WTC11 (cell line): ENCODE data around the gene ERGIC2. TPM values are rescaled to one million over a fixed set of nuclear protein-coding genes. Genes with fewer than 3 reads are reported as not detected.

Source experiments
- ATAC-seq: fragments of 200-7000 bp; cut with Tn5 transposase; 2 replicates; pipeline ENCODE4 v1.10.0; 2021; ENCODE audit warnings: mild to moderate bottlenecking, moderate library complexity
- CTCF ChIA-PET: fragments of 300-600 bp; sonication (Branson Sonifier 250); formaldehyde crosslinking; loops from one replicate; lab custom pipeline; 2021; ENCODE audit warnings: antibody characterized with exemption; lab: Charles Lee
- POLR2A ChIA-PET: fragments of 350-600 bp; sonication (Branson Sonifier 250); formaldehyde crosslinking; loops from one replicate; lab custom pipeline; 2021; ENCODE audit warnings: antibody characterized with exemption; lab: Charles Lee
- DNase-seq: peaks from one replicate; pipeline ENCODE4 v3.0.0; 2021; ENCODE audit warnings: low spot score
- H3K27ac Mint-ChIP-seq: 2 replicates; pipeline ENCODE4 v1.8.0; 2021; ENCODE audit warnings: mixed read lengths
- H3K27me3 Mint-ChIP-seq: 2 replicates; pipeline ENCODE4 v1.8.0; 2021; ENCODE audit warnings: low read depth, mild to moderate bottlenecking, moderate library complexity, mixed read lengths
- H3K36me3 Mint-ChIP-seq: 2 replicates; pipeline ENCODE4 v1.8.0; 2021; ENCODE audit warnings: mixed read lengths
- H3K4me1 Mint-ChIP-seq: 2 replicates; pipeline ENCODE4 v1.8.0; 2022; ENCODE audit warnings: mixed read lengths
- H3K4me3 Mint-ChIP-seq: 2 replicates; pipeline ENCODE4 v1.8.0; 2021; ENCODE audit warnings: mild to moderate bottlenecking, moderate library complexity, mixed read lengths
- H3K9me3 Mint-ChIP-seq: 2 replicates; pipeline ENCODE4 v1.8.0; 2021; ENCODE audit warnings: mixed read lengths
- AFF4 ChIP-seq: sonication (generic); formaldehyde crosslinking; IDR thresholded peaks from 2 replicates; pipeline ENCODE4 v1.8.1; 2023; ENCODE audit warnings: mild to moderate bottlenecking, missing genetic modification reagents, borderline replicate concordance
- CTCF ChIP-seq: fragments of 200-600 bp; IDR thresholded peaks from 2 replicates; pipeline ENCODE4 v1.8.0; 2022; ENCODE audit warnings: antibody characterized with exemption
- E2F1 ChIP-seq: sonication (generic); formaldehyde crosslinking; IDR thresholded peaks from 2 replicates; pipeline ENCODE4 v1.8.0; 2022; ENCODE audit warnings: mild to moderate bottlenecking, missing genetic modification reagents
- FOXJ3 ChIP-seq: sonication (generic); formaldehyde crosslinking; IDR thresholded peaks from 2 replicates; pipeline ENCODE4 v1.9.0; 2021; ENCODE audit warnings: missing genetic modification reagents, mild to moderate bottlenecking, borderline replicate concordance
- GTF2I ChIP-seq: fragments of 250-450 bp; sonication (Bioruptor Pico); conservative IDR thresholded peaks from 2 replicates; pipeline ENCODE4 v1.4.0; 2021; ENCODE audit warnings: mild to moderate bottlenecking
- MYBL2 ChIP-seq: sonication (generic); formaldehyde crosslinking; IDR thresholded peaks from 2 replicates; pipeline ENCODE4 v1.8.1; 2023; ENCODE audit warnings: mild to moderate bottlenecking, moderate library complexity, missing genetic modification reagents
- NFATC4 ChIP-seq: fragments of 250-450 bp; sonication (Bioruptor Pico); IDR thresholded peaks from 2 replicates; pipeline ENCODE4 v1.9.0; 2021; ENCODE audit warnings: mild to moderate bottlenecking
- NR1H2 ChIP-seq: sonication (generic); formaldehyde crosslinking; IDR thresholded peaks from 2 replicates; pipeline ENCODE4 v1.9.0; 2021; ENCODE audit warnings: mild to moderate bottlenecking, moderate library complexity, missing genetic modification reagents
- NR3C1 ChIP-seq: sonication (generic); formaldehyde crosslinking; conservative IDR thresholded peaks from 2 replicates; pipeline ENCODE4 v1.8.1; 2023; ENCODE audit warnings: low read depth, mild to moderate bottlenecking, missing genetic modification reagents
- SMAD4 ChIP-seq: sonication (generic); formaldehyde crosslinking; IDR thresholded peaks from 2 replicates; pipeline ENCODE4 v1.8.0; 2022; ENCODE audit warnings: mild to moderate bottlenecking, missing genetic modification reagents
- SOX15 ChIP-seq: fragments of 250-450 bp; sonication (Bioruptor Pico); IDR thresholded peaks from 2 replicates; pipeline ENCODE4 v1.9.0; 2021; ENCODE audit warnings: mild to moderate bottlenecking
- ZNF121 ChIP-seq: sonication (generic); formaldehyde crosslinking; IDR thresholded peaks from 2 replicates; pipeline ENCODE4 v1.8.0; 2023; ENCODE audit warnings: missing genetic modification reagents
- ZNF423 ChIP-seq: fragments of 250-450 bp; sonication (Bioruptor Pico); IDR thresholded peaks from 2 replicates; pipeline ENCODE4 v2.1.2; 2022; ENCODE audit warnings: mild to moderate bottlenecking, moderate library complexity
- total RNA-seq: library from RNA; stranded (reverse); gene quantifications from 3 replicates; pipeline ENCODE4 v1.2.3, GENCODE V29; 2021
- TF ChIP-seq, protein P1 (sequence below): sonication (generic); formaldehyde crosslinking; IDR thresholded peaks from 2 replicates; pipeline ENCODE4 v1.8.0; 2023; ENCODE audit warnings: missing genetic modification reagents, mild to moderate bottlenecking, borderline replicate concordance
- TF ChIP-seq, protein P2 (sequence below): sonication (generic); formaldehyde crosslinking; IDR thresholded peaks from 2 replicates; pipeline ENCODE4 v1.8.1; 2022; ENCODE audit warnings: mild to moderate bottlenecking, missing genetic modification reagents, moderate library complexity, borderline replicate concordance

ERGIC2 gene
- total RNA-seq, 1 experiment from 2014 or later, result 51.4 TPM

GRCh38 chr12:29429999-29430715, 49.2 kb upstream of the ERGIC2 start (continued):
- TF ChIP-seq NR3C1 (CRISPR knock-in tag), result no peak
- TF ChIP-seq ZNF121 (CRISPR knock-in tag), result no peak
- TF ChIP-seq NFATC4 (CRISPR knock-in tag), result no peak
- no peak for TF ChIP-seq SMAD4 (CRISPR knock-in tag)
- no peak for TF ChIP-seq E2F1

DNA sequence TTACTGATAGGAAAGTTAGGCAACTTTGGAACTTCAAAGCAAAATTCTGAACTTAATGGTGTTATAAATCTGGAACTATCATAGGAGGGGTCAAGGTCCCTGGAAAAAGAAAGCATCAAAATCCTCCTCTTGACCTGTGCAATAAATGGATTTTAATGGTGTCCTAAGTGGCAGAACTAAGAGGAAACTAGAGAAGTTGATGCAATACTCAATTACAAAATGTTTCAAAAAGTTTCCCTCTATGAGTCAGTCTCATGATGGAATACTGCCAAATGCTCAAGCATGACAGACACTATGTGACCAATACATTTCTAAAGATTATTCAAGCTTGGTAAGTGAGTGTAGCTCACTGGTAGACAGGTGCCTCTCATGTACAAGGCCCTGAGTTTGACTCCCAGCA, 47.7 kb upstream of the ERGIC2 start:
- ChIA-PET CTCF (no interaction called here), POLR2A (no interaction called here)
- Mint-ChIP-seq H3K27me3 (peaks cover 6% of the 10 kb centered on the region), H3K4me1 (no peaks in the 10 kb centered on the region), H3K4me3 (no peak overlapping the region), H3K27ac (no peak overlapping the region), H3K9me3 (peaks cover 27% of the 10 kb centered on the region)
- ATAC-seq, result no peak
- no peak for DNase-seq
- TF ChIP-seq AFF4 (CRISPR knock-in tag), result no peak
- TF ChIP-seq NR1H2 (CRISPR knock-in tag), result no peak
- no peak for TF ChIP-seq E2F1
- TF ChIP-seq FOXJ3 (CRISPR knock-in tag), result no peak
- no peak for TF ChIP-seq MYBL2 (CRISPR knock-in tag)
- TF ChIP-seq SOX15 (CRISPR knock-in tag), result no peak
- TF ChIP-seq, all 79 proteins: peak for 0
- peaks cover 11% of the 10 kb centered on the region for H3K36me3 Mint-ChIP-seq

DNA sequence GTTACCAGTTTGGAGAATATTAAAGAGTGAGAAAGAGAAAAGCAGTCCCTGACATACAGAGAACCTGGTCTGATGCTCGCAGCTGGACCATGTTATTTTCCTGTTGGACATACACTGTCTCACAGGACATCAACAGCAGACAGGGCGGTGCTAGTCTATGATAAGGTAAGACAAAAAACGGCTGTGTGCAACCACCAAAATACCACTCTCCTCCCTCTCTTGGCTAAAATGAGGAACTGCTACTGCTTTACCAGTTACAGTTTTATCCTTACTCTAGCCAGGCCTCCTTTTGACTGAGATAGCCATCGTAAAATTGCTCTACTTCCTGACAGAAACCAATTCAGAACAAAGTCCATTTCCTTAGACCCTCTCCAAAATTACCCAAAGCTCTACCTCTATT, 47.0 kb upstream of the ERGIC2 start:
- TF ChIP-seq CTCF (0 out of 2 replicates have a peak, but pooled peaks have one; percentile 23), SMAD4 (CRISPR knock-in tag) (no peak)
- Mint-ChIP-seq H3K4me3 (no peak overlapping the region), H3K9me3 (peaks cover 33% of the 10 kb centered on the region), H3K36me3 (peaks cover 17% of the 10 kb centered on the region), H3K27ac (no peak overlapping the region), H3K4me1 (no peaks in the 10 kb centered on the region), H3K27me3 (peaks cover 11% of the 10 kb centered on the region)
- no peak for DNase-seq
- POLR2A ChIA-PET, result no interaction called here
- CTCF ChIA-PET, result interaction anchor here (1.0 kb wide), 1 partner anchor 12 kb away, joined by 3 read pairs; no protein-coding TSS in a partner anchor
- ATAC-seq, result peak; percentile 87

- Mint-ChIP-seq H3K9me3 (peaks cover 46% of the 10 kb centered on the region), H3K36me3 (peaks cover 18% of the 10 kb centered on the region), H3K4me1 (no peaks in the 10 kb centered on the region), H3K27me3 (peaks cover 9% of the 10 kb centered on the region), H3K27ac (no peak overlapping the region), H3K4me3 (no peak overlapping the region)
- no peak for DNase-seq
- CTCF ChIA-PET, result no interaction called here
- ATAC-seq, result no peak
- POLR2A ChIA-PET, result no interaction called here
- TF ChIP-seq, protein P1, sequence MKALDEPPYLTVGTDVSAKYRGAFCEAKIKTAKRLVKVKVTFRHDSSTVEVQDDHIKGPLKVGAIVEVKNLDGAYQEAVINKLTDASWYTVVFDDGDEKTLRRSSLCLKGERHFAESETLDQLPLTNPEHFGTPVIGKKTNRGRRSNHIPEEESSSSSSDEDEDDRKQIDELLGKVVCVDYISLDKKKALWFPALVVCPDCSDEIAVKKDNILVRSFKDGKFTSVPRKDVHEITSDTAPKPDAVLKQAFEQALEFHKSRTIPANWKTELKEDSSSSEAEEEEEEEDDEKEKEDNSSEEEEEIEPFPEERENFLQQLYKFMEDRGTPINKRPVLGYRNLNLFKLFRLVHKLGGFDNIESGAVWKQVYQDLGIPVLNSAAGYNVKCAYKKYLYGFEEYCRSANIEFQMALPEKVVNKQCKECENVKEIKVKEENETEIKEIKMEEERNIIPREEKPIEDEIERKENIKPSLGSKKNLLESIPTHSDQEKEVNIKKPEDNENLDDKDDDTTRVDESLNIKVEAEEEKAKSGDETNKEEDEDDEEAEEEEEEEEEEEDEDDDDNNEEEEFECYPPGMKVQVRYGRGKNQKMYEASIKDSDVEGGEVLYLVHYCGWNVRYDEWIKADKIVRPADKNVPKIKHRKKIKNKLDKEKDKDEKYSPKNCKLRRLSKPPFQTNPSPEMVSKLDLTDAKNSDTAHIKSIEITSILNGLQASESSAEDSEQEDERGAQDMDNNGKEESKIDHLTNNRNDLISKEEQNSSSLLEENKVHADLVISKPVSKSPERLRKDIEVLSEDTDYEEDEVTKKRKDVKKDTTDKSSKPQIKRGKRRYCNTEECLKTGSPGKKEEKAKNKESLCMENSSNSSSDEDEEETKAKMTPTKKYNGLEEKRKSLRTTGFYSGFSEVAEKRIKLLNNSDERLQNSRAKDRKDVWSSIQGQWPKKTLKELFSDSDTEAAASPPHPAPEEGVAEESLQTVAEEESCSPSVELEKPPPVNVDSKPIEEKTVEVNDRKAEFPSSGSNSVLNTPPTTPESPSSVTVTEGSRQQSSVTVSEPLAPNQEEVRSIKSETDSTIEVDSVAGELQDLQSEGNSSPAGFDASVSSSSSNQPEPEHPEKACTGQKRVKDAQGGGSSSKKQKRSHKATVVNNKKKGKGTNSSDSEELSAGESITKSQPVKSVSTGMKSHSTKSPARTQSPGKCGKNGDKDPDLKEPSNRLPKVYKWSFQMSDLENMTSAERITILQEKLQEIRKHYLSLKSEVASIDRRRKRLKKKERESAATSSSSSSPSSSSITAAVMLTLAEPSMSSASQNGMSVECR, result no peak
- TF ChIP-seq, protein P2, sequence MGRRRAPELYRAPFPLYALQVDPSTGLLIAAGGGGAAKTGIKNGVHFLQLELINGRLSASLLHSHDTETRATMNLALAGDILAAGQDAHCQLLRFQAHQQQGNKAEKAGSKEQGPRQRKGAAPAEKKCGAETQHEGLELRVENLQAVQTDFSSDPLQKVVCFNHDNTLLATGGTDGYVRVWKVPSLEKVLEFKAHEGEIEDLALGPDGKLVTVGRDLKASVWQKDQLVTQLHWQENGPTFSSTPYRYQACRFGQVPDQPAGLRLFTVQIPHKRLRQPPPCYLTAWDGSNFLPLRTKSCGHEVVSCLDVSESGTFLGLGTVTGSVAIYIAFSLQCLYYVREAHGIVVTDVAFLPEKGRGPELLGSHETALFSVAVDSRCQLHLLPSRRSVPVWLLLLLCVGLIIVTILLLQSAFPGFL (CRISPR knock-in tag), result no peak
- TF ChIP-seq ZNF423 (CRISPR knock-in tag), result no peak
- TF ChIP-seq GTF2I (CRISPR knock-in tag), result no peak
These were observed 45.5 kb upstream of the ERGIC2 start for GRCh38 chr12:29426498-29426897.
